HG02981 (cell line): Measurements from ENCODE around the gene LMBRD1.

Experiments used
- ATAC-seq: cut with Tn5 transposase; IDR thresholded peaks from one replicate; pipeline ENCODE4 v1.9.1; 2021; ENCODE audit warnings: mild to moderate bottlenecking, moderate library complexity; ENCODE audit not compliant: unreplicated experiment

Gene LMBRD1

DNA sequence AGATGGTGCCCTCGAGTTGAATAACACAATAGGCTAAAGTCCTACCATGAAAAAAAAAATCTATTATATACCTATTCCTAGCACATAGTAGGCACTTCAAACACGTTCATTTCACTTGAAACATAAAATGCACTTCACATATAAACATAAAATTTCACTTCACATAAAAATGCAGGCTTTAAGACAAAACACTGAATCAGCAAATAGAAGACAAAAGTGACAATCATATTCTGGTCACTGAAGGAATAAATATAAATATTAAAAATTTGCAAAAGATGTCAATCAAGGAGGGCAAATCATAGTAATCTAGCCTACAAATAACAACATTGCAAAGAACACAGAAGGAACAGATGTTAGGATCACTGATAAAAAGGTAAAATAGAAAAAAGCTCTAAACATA, 153.1 kb downstream of the LMBRD1 start:
- no peak for ATAC-seq

DNA sequence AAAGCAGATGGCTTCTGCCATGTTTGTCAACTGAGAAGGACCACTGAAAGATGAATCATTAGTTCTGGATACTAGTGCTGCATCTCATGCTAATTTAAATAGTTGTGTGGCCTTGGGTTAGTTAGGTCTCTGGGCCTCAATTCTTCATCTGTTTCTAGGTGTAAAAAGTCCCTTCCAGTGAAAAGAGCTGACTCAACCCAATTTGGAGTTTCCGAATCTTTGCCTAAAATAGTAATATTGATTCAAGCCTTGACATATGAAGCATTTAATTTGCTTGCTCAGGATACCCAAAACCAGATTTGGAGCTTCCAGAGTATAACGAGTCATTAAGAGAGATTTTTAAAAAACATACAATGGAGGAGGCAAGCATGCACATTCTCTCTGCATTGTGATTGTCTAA, 163.9 kb downstream of the LMBRD1 start:
- no peak for ATAC-seq

DNA sequence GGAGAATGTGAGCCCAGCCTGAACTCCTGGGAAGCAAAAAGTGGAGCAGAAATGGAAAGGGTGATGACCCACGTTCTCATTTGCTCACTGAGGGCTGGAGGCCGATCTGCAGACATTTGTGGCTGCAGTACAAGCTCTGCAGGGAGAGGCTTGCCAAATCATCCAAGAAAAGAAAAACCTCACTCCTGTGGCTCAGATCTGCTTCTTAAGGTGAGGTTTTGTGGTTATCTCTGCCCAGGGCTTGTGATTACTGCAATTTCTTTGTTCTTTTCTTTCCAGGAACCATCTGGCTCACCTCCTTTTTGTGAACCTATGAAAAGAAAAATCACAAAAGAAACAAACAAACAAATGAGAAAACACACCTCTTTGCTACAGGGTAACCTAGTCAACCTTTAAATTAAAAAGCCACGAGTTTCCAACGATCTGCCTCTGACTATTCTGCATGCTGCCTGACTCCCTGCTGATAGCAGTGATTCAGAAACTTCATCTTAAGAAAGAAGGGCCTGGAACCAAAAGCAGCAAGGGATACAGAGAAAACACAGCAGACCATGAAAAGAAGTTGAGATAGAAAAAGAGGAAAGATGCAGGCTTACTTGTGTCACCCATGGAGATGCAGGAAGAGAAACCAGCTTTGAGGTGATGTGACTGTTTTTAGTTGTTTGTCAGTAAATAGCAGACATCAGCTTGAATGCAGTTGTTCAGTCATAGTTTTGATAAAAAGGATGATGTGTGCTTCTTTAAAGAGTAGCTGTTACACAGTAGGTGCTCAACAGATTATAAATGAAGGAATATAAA, 165.1 kb downstream of the LMBRD1 start:
- ATAC-seq, result no peak

DNA sequence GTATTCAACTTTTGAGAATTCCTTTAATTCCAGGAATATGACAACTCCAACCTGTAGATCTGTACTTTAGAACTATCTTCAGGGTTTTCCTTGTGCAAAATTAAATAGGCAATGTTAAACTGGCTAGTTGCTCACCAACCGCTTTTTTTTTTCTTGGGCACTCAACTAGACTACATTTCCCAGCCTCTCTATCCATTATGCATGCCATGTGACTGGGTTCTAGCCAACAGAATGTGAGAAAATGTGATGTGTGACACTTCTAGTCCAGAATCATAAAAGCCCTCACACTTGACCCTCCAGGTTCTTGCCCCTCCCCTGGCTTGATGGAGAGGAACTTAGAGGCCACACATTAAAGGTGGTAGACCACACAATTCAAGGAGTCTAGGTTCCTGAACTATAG, 166.0 kb downstream of the LMBRD1 start:
- ATAC-seq, result no peak

DNA sequence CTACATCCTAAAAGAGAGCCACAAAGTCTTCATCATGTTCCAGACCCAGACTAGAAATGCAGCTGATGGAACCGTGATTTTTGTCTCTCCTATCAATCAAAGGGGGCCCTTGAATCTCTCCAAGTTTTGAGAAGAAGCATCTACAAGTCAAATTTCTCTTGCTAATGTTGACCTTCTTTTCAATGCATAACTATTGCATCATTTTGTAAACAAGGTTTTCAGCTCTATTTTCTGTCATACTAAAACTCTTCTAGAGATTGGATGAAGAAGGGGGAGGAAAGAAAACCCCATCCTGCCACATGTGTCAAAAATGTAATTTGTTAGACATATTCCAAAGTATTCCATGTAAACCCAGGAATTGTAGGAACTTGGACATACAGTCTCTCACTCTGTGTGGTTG, 169.2 kb downstream of the LMBRD1 start:
- ATAC-seq, result no peak

DNA sequence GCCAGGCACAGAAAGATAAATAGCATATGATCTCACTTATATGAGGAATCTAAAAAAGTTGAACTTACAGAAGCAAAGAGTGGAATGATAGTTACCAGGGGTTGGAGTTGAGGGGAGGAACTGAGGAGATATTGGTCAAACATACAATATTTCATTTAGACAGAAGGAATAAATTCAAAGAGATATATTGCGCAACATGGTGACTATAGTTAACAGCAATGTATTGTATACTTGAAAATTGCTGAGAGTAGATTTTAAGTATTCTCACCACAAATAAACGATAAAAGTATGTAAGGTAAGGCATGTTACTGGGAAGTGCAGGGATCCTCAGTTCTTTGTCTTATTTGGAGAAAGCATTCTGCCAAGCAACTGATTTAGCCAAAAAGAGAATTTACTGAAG, 171.9 kb downstream of the LMBRD1 start:
- ATAC-seq, result no peak
